ENCODE measurements around the gene KCNN3. TPM values are rescaled to one million over a fixed set of nuclear protein-coding genes. Genes with fewer than 3 reads are reported as not detected.
A peak's percentile ranks its signal among the peaks of the same experiment; 100 is the strongest.

Gene KCNN3
- total RNA-seq, 6 experiments from 2014 or later, result not detected

DNA sequence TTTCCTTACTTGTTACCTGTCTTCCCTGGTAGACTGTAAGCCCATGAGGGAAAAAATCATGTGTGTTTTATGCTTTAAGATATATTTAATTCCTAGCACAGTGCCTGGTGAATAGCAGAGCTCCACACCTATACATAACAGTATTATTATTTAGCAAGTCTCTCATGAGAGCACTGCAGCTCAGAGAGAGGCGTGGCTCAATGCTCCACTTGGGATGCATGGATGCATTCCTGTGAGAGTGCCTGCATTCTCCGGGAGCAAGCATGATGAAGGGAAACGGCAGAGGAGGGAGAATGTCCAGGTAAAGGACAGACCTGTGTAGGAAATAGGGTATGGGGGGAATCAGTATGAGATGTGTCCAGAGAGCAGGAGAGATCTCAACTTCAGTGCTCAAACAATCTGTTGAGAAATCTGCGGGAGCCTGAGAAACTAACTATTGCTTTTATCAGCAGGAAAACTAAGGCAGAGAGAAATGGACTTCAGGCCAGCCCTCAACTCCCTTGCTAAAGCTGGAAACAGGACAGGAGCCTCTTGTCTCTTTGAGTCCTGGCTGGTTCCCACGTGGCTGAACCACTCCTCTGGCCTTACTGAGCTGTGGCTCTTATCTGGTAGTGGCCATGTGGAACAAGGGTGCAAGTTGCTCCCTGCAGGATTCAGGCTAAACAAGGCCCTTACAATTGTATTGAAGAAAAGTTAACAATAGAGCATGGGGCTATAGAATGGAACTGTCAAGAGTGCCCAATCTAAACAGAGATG lies 113.1 kb downstream of the KCNN3 start:
- Mint-ChIP-seq H3K27ac (no peak overlapping the region), H3K4me3 (no peak overlapping the region), H3K4me1 (ENCODE audit: low read depth) (no peaks in the 10 kb centered on the region; the same call in 1 of the 2 replicates), H3K27me3 (ENCODE audit: insufficient read depth) (peaks cover 50% of the 10 kb centered on the region), H3K36me3 (ENCODE audit: low read depth) (no peaks in the 10 kb centered on the region), H3K9me3 (no peaks in the 10 kb centered on the region)
- TF ChIP-seq, protein P1, sequence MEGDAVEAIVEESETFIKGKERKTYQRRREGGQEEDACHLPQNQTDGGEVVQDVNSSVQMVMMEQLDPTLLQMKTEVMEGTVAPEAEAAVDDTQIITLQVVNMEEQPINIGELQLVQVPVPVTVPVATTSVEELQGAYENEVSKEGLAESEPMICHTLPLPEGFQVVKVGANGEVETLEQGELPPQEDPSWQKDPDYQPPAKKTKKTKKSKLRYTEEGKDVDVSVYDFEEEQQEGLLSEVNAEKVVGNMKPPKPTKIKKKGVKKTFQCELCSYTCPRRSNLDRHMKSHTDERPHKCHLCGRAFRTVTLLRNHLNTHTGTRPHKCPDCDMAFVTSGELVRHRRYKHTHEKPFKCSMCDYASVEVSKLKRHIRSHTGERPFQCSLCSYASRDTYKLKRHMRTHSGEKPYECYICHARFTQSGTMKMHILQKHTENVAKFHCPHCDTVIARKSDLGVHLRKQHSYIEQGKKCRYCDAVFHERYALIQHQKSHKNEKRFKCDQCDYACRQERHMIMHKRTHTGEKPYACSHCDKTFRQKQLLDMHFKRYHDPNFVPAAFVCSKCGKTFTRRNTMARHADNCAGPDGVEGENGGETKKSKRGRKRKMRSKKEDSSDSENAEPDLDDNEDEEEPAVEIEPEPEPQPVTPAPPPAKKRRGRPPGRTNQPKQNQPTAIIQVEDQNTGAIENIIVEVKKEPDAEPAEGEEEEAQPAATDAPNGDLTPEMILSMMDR (IDR thresholded peaks at IDR 0.05), result no peak
- DNase-seq, result no peak

DNA sequence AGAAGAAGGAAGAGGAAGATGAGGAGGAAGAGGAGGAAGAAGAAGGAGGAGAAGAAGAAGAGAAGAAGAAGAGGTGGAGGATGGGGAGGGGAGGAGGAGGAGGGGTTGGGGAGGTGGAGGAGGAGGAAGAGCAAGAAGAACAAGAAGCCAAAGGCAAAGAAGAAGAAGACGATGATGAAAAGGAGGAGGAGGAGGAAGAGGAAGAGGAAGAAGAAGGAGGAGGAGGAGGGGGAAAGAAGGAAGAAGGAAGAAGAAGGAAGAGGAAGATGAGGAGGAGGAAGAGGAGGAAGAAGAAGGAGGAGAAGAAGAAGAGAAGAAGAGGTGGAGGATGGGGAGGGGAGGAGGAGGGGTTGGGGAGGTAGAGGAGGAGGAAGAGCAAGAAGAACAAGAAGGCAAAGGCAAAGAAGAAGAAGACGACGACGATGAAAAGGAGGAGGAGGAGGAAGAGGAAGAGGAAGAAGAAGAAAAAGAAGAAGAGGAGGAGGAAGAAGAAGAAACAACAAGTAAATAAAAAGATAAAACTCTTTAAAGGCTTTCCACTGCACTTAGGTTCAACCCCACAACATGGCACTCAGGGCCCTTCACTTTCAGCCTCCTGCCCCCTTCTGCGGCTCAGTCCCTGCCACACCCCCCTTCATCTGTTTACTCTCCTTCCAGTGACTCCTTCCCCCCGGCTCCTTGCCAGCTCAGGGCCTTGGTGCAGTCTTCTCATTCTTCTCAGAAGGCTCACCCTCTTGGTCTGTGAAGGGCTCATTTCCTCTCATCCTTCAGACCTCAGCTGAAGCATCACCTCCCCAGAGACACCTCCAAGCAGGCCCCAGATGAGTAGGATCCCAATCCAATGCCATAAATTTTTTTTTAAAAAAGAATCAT lies 114.0 kb downstream of the KCNN3 start:
- Mint-ChIP-seq H3K27ac (no peak overlapping the region), H3K4me3 (no peak overlapping the region), H3K36me3 (ENCODE audit: low read depth) (no peaks in the 10 kb centered on the region), H3K4me1 (ENCODE audit: low read depth) (no peaks in the 10 kb centered on the region; the same call in 1 of the 2 replicates), H3K9me3 (no peaks in the 10 kb centered on the region), H3K27me3 (ENCODE audit: insufficient read depth) (peaks cover 56% of the 10 kb centered on the region)
- TF ChIP-seq, protein P1 (IDR thresholded peaks at IDR 0.05), result no peak
- DNase-seq, result peak; percentile 36

DNA sequence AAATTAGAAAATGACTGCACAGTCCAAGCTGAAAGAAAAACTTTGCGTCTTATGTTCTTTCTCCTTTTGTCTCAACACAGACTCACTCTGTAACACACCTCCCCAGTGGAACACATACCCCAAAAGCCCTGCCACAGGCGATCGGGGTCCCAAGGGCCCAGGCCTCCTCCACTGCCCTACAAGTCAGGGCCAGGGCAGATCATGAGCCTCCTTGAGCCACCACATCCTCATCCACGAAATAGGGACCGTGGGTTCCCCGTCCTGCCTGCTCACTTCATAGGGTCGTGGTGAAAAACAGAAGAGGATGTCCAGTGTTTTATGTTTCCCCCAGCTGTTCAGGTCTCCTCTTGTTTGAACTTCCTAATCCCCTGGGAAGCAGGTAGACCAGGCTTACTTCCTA lies 116.7 kb downstream of the KCNN3 start:
- Mint-ChIP-seq H3K27ac (no peak overlapping the region), H3K4me1 (ENCODE audit: low read depth) (no peaks in the 10 kb centered on the region; the same call in 1 of the 2 replicates), H3K4me3 (no peak overlapping the region), H3K9me3 (no peaks in the 10 kb centered on the region), H3K27me3 (ENCODE audit: insufficient read depth) (peaks cover 67% of the 10 kb centered on the region), H3K36me3 (ENCODE audit: low read depth) (no peaks in the 10 kb centered on the region)
- TF ChIP-seq, protein P1 (IDR thresholded peaks at IDR 0.05), result no peak
- DNase-seq, result no peak

DNA sequence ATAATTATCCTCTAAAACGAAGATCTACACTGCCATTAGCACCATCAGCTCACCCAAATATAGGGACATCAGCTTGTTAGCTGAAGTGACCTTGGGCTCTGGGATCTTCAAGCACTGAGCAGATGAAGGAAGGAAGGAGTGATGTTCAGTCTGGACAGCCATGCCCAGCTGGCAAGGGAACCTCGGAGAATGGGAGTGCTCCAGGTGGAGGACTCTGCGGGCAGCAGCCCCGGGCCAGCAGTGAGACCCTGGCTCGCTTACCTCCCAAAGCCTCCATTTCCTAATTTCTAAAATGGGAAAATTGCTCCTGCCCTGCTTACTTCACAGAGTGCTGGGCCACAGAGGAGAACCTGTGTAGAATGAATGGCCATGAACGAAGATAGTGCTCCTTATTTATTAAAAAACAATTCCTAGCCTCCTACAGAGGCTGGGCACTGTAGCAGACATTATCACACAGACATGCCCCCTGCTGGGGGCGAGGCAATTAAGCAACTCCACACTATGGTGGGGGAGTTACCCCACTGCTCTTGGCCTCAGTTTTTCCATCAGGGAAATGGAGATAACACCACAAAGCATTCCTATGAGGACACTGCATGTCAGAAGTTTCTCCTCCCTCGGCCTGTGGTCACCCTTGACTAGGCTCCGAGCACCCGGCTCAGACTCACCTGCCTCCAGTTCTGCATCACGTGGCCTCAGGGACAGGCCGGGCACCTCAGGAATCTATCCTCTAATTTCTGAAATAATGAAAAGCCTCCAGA lies 117.6 kb downstream of the KCNN3 start:
- TF ChIP-seq, protein P1 (IDR thresholded peaks at IDR 0.05), result peak; percentile 41; the same call in 1 of the 2 replicates
- H3K9me3 Mint-ChIP-seq, result no peaks in the 10 kb centered on the region
- H3K27ac Mint-ChIP-seq, result no peak overlapping the region
- no peak for DNase-seq
- no peaks in the 10 kb centered on the region for H3K36me3 Mint-ChIP-seq (ENCODE audit: low read depth)
- no peak overlapping the region for H3K4me3 Mint-ChIP-seq
- no peaks in the 10 kb centered on the region; the same call in 1 of the 2 replicates for H3K4me1 Mint-ChIP-seq (ENCODE audit: low read depth)
- peaks cover 70% of the 10 kb centered on the region for H3K27me3 Mint-ChIP-seq (ENCODE audit: insufficient read depth)

DNA sequence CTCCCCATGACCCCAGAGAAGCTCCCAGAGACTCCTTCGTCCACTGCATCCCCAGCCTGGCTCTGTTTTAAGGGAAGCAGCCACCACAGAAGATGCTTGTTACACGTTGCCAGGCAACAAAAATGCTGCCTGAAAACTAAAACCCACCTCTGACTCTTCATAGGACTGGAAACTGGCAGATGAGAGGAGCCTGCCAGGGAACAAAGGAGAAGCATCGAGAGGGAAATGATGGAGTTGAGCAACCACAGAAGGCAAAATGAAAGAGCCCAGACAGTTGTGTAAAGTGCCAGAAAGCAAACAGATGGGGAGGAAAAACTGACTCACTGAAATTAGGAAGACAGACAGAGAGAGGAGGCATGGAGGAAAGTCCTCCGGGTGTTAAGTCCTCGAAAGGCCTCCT lies 118.4 kb downstream of the KCNN3 start:
- H3K4me1 Mint-ChIP-seq (ENCODE audit: low read depth), result no peaks in the 10 kb centered on the region; the same call in 1 of the 2 replicates
- DNase-seq, result peak; percentile 19
- H3K4me3 Mint-ChIP-seq, result no peak overlapping the region
- H3K9me3 Mint-ChIP-seq, result no peaks in the 10 kb centered on the region
- H3K36me3 Mint-ChIP-seq (ENCODE audit: low read depth), result no peaks in the 10 kb centered on the region
- H3K27ac Mint-ChIP-seq, result no peak overlapping the region
- peaks cover 70% of the 10 kb centered on the region for H3K27me3 Mint-ChIP-seq (ENCODE audit: insufficient read depth)
- TF ChIP-seq, protein P1 (IDR thresholded peaks at IDR 0.05), result no peak
